IMR-90 (cell line): Measurements from ENCODE around the gene CHST8. TPM values are rescaled to one million over a fixed set of nuclear protein-coding genes. Genes with fewer than 3 reads are reported as not detected.

ENCODE experiments used
- ATAC-seq: fragments of 200-7000 bp; cut with Tn5 transposase; 2 replicates; pipeline ENCODE4 v1.9.1; 2020; ENCODE audit warnings: low read depth, mild to moderate bottlenecking, moderate library complexity
- BruUV-seq: library from RNA; stranded (reverse); fragments of 400-500 nt; replicated peaks from 2 replicates; lab custom pipeline; 2021; lab: Mats Ljungman, UMichigan
- CTCF ChIA-PET: fragments of 300-600 bp; formaldehyde crosslinking; extraction: SDS; loops from one replicate; lab custom pipeline; 2021; ENCODE audit warnings: antibody characterized with exemption; lab: Yijun Ruan, JAX
- POLR2A ChIA-PET: fragments of 300-600 bp; sonication (Branson Sonifier 250); formaldehyde crosslinking; loops from one replicate; lab custom pipeline; 2022; ENCODE audit warnings: antibody characterized with exemption; ENCODE audit not compliant: unreplicated experiment; lab: Charles Lee
- DNase-seq: peaks from one replicate; pipeline ENCODE4 v3.0.0; 2013
- H2AFZ ChIP-seq: replicated peaks from 2 replicates; pipeline ENCODE3; 2013; ENCODE audit warnings: low read length, mild to moderate bottlenecking; ENCODE audit not compliant: poor library complexity
- H2AK5ac ChIP-seq: 2 replicates; pipeline ENCODE4 v1.6.1; 2013; ENCODE audit warnings: low read depth, low read length, inconsistent platforms
- H2AK9ac ChIP-seq: replicated peaks from 2 replicates; pipeline ENCODE3; 2013; ENCODE audit warnings: mild to moderate bottlenecking, low read depth, low read length, moderate library complexity; ENCODE audit not compliant: poor library complexity
- H2BK120ac ChIP-seq: 2 replicates; pipeline ENCODE4 v1.6.1; 2013; ENCODE audit warnings: low read depth, low read length, inconsistent platforms
- H2BK15ac ChIP-seq: 3 replicates; pipeline ENCODE4 v1.6.1; 2013; ENCODE audit warnings: low read depth, low read length, inconsistent platforms
- H2BK20ac ChIP-seq: 2 replicates; pipeline ENCODE4 v1.6.1; 2013; ENCODE audit warnings: low read depth, mild to moderate bottlenecking, inconsistent platforms, low read length, moderate library complexity
- H2BK5ac ChIP-seq: 2 replicates; pipeline ENCODE4 v1.6.1; 2013; ENCODE audit warnings: mild to moderate bottlenecking, low read depth, low read length, inconsistent platforms; ENCODE audit not compliant: poor library complexity, severe bottlenecking
- H3K14ac ChIP-seq: replicated peaks from 2 replicates; pipeline ENCODE4 v1.6.1; 2013; ENCODE audit warnings: low read depth, low read length, inconsistent platforms
- H3K18ac ChIP-seq: 2 replicates; pipeline ENCODE4 v1.6.1; 2013; ENCODE audit warnings: low read depth, low read length, control low read depth
- H3K23ac ChIP-seq: 2 replicates; pipeline ENCODE4 v1.6.1; 2013; ENCODE audit warnings: low read depth, low read length, inconsistent platforms
- H3K27ac ChIP-seq: 2 replicates; pipeline ENCODE4 v1.5.1; 2013; ENCODE audit warnings: mild to moderate bottlenecking, control low read depth, low read length; ENCODE audit not compliant: insufficient read depth
- H3K27me3 ChIP-seq: 2 replicates; pipeline ENCODE4 v1.6.1; 2013; ENCODE audit warnings: low read length; ENCODE audit not compliant: control insufficient read depth, insufficient read depth
- H3K36me3 ChIP-seq: 2 replicates; pipeline ENCODE4 v1.6.1; 2013; ENCODE audit warnings: low read length, mixed read lengths; ENCODE audit not compliant: control insufficient read depth, insufficient read depth
- H3K4ac ChIP-seq: 2 replicates; pipeline ENCODE4 v1.6.1; 2013; ENCODE audit warnings: low read depth, low read length, inconsistent platforms
- H3K4me1 ChIP-seq: 2 replicates; pipeline ENCODE4 v1.6.1; 2013; ENCODE audit warnings: low read length, mixed read lengths; ENCODE audit not compliant: control insufficient read depth, insufficient read depth
- H3K4me2 ChIP-seq: 2 replicates; pipeline ENCODE4 v1.6.1; 2013; ENCODE audit warnings: low read depth, mild to moderate bottlenecking, control low read depth, low read length, moderate library complexity
- H3K4me3 ChIP-seq: 2 replicates; pipeline ENCODE4 v1.5.1; 2013; ENCODE audit warnings: low read depth, mild to moderate bottlenecking, control low read depth, low read length, moderate library complexity; ENCODE audit not compliant: insufficient read depth
- H3K56ac ChIP-seq: 2 replicates; pipeline ENCODE4 v1.6.1; 2013; ENCODE audit warnings: low read length, inconsistent platforms; ENCODE audit not compliant: insufficient read depth; ENCODE audit errors: extremely low read depth
- H3K79me1 ChIP-seq, 2 experiments: 2 replicates each; pipeline ENCODE4 v1.6.1; 2013; ENCODE audit warnings: low read length in 2 of 2, inconsistent platforms in 1 of 2, low read depth in 1 of 2
- H3K9ac ChIP-seq: 2 replicates; pipeline ENCODE4 v1.6.1; 2013; ENCODE audit warnings: low read depth, low read length, control low read depth
- H3K9me1 ChIP-seq: 2 replicates; pipeline ENCODE4 v1.6.1; 2013; ENCODE audit warnings: low read length, inconsistent platforms; ENCODE audit not compliant: insufficient read depth
- H3K9me3 ChIP-seq: 2 replicates; pipeline ENCODE4 v1.6.1; 2013; ENCODE audit warnings: low read length; ENCODE audit not compliant: control insufficient read depth, insufficient read depth
- H4K20me1 ChIP-seq: 2 replicates; pipeline ENCODE4 v1.6.1; 2013; ENCODE audit warnings: low read length, inconsistent platforms; ENCODE audit not compliant: insufficient read depth
- H4K5ac ChIP-seq: 2 replicates; pipeline ENCODE4 v1.6.1; 2013; ENCODE audit warnings: mild to moderate bottlenecking, low read depth, low read length, control low read depth
- H4K8ac ChIP-seq, 2 experiments: 2 replicates each; pipeline ENCODE4 v1.6.1; 2013; ENCODE audit warnings: low read depth in 2 of 2, low read length in 2 of 2, control low read depth in 1 of 2, inconsistent platforms in 1 of 2
- H4K91ac ChIP-seq: 2 replicates; pipeline ENCODE4 v1.6.1; 2013; ENCODE audit warnings: low read depth, low read length, inconsistent platforms; ENCODE audit not compliant: insufficient read depth
- CEBPB ChIP-seq: IDR thresholded peaks from 2 replicates; pipeline ENCODE4 v1.6.1; 2012; ENCODE audit warnings: low read depth, low read length, improper control_type of control experiment
- ELK1 ChIP-seq: fragments of 150-350 bp; IDR thresholded peaks from 2 replicates; pipeline ENCODE4 v1.6.1; 2016; ENCODE audit warnings: low read depth, mild to moderate bottlenecking, low read length, moderate library complexity, borderline replicate concordance
- MAZ ChIP-seq: IDR thresholded peaks from 2 replicates; pipeline ENCODE4 v1.6.1; 2012; ENCODE audit warnings: low read depth, mild to moderate bottlenecking, low read length, improper control_type of control experiment, moderate library complexity, borderline replicate concordance
- USF2 ChIP-seq: fragments of 150-350 bp; IDR thresholded peaks from 2 replicates; pipeline ENCODE4 v1.6.1; 2017; ENCODE audit warnings: mild to moderate bottlenecking, antibody characterized with exemption, low read length, low read depth
- WGBS, 2 experiments: methylation state at CpG; one replicate each; pipeline versions ENCODE4 v1.1.5 to v1.1.7; 2013; ENCODE audit warnings: missing lambda C conversion rate in 2 of 2; ENCODE audit not compliant: insufficient read length in 1 of 2; ENCODE audit errors: extremely low coverage in 2 of 2; 5-methylcytosine and 5-hydroxymethylcytosine counted together
- dilution Hi-C: fragments of 300-500 bp; cut with HindIII; formaldehyde crosslinking; loops from one replicate; pipeline ENCODE4 v1.14.3; 2018; ENCODE audit warnings: low sequenced_read_pairs; ENCODE audit not compliant: unreplicated experiment
- in situ Hi-C: fragments of 300-500 bp; cut with MboI; formaldehyde crosslinking; loops from 3 replicates; pipeline ENCODE4 v1.14.3; 2019; ENCODE audit warnings: low sequenced_read_pairs, inconsistent platforms, mixed read lengths
- intact Hi-C: fragments of 100-400 bp; cut with micrococcal nuclease; formaldehyde crosslinking; loops from 2 replicates; pipeline ENCODE4 v1.10.0; 2022
- polyA plus RNA-seq, 3 experiments: library from polyadenylated mRNA; depleted of rRNA; stranded (reverse); fragments of >200 nt; gene quantifications; 2 replicates each; pipeline ENCODE4 v1.2.3, GENCODE V29; 2012; ENCODE audit warnings: low replicate concordance in 1 of 3
- total RNA-seq: library from RNA; depleted of rRNA; stranded (reverse); fragments of >200 nt; gene quantifications from 2 replicates; pipeline ENCODE4 v1.2.3, GENCODE V29; 2012

The CHST8 gene
- total and polyA plus RNA-seq, 2 of the 4 experiments (the other 2 are of a cell fraction): not detected

- ATAC-seq (peak; percentile 34), DNase-seq (peak; percentile 31)
- peak within 1 kb of the TSS; percentile 32; the same call in 1 of the 2 replicates for H3K56ac ChIP-seq
- peak within 1 kb of the TSS; percentile 4; the same call in 1 of the 2 replicates for H3K18ac ChIP-seq
- TF ChIP-seq USF2: no peak
- TF ChIP-seq CEBPB: no peak
- TF ChIP-seq MAZ: peak; percentile 2; the same call in 1 of the 2 replicates
- TF ChIP-seq ELK1: no peak
- H2AFZ ChIP-seq: peak within 1 kb of the TSS; percentile 95
- H3K79me1 ChIP-seq: peaks cover 0 to 5% of the 10 kb centered on the region in 2 experiments; a peak in 1 of 4 replicates
- peak within 1 kb of the TSS; percentile 38; the same call in 1 of the 2 replicates for H2BK120ac ChIP-seq
- H3K23ac ChIP-seq: peak within 1 kb of the TSS; percentile 19; the same call in 1 of the 2 replicates
- intact Hi-C loops (loop anchor here (5.0 kb wide), 1 partner anchor 201 kb away; no protein-coding TSS in a partner anchor), in situ Hi-C loops (loop anchor here (25.0 kb wide), 1 partner anchor 541 kb away; no protein-coding TSS in a partner anchor), dilution Hi-C loops (no loop called here)
- H2BK20ac ChIP-seq: no peak within 1 kb of the TSS
- CTCF ChIA-PET: interaction anchor here (0.6 to 2.5 kb wide), 2 partner anchors 18 to 211 kb away, joined by 3 to 10 read pairs; no protein-coding TSS in a partner anchor
- H3K9me3 ChIP-seq: no peaks in the 10 kb centered on the region
- H2AK9ac ChIP-seq: peak within 1 kb of the TSS; percentile 85
- 0% methylated on average over 17 of the region's 92 CpGs; no CpG with 5 or more reads in 1 of the 2 experiments for WGBS, 2 experiments
- POLR2A ChIA-PET: no interaction called here
- no peak within 1 kb of the TSS for H2AK5ac ChIP-seq
- H3K4me3 ChIP-seq: peak within 1 kb of the TSS; percentile 63
- H2BK5ac ChIP-seq: peak within 1 kb of the TSS; percentile 21
- H4K20me1 ChIP-seq: peaks cover 4% of the 10 kb centered on the region; the same call in 1 of the 2 replicates
- BruUV-seq: no TSS peak
- H4K8ac ChIP-seq: peak within 1 kb of the TSS; percentile 28 to 74; a peak in 3 of 4 replicates
- peak within 1 kb of the TSS; percentile 79 for H3K4ac ChIP-seq
- H3K4me2 ChIP-seq: peak within 1 kb of the TSS; percentile 74
- peak within 1 kb of the TSS; percentile 77 for H3K9ac ChIP-seq
- H2BK15ac ChIP-seq: no peak within 1 kb of the TSS
- H3K4me1 ChIP-seq: peaks cover 2% of the 10 kb centered on the region; the same call in 1 of the 2 replicates
- peaks cover 7% of the 10 kb centered on the region for H3K27me3 ChIP-seq
- H3K36me3 ChIP-seq: peaks cover 9% of the 10 kb centered on the region; the same call in 1 of the 2 replicates
- peak within 1 kb of the TSS; percentile 65; the same call in 1 of the 2 replicates for H3K14ac ChIP-seq
- H4K91ac ChIP-seq: peak within 1 kb of the TSS; percentile 45; the same call in 1 of the 2 replicates
- H3K9me1 ChIP-seq: no peaks in the 10 kb centered on the region
- peak within 1 kb of the TSS; percentile 87 for H3K27ac ChIP-seq
- H4K5ac ChIP-seq: no peak within 1 kb of the TSS; the same call in 1 of the 2 replicates
Measured at GRCh38 chr19:33796164-33796875, 174.6 kb downstream of the CHST8 start, which contains the start of gene KCTD15. Gene KCTD15 (plus strand): TSS chr19:33796870. CDS start chr19:33800455, 3,585 bp downstream.
